K562 (cell line): ENCODE measurements around the gene NDUFV3. TPM values are rescaled to one million over a fixed set of nuclear protein-coding genes. Genes with fewer than 3 reads are reported as not detected.

Source experiments
- CBX8 ChIP-seq: fragments of 200-600 bp; sonication (generic); IDR thresholded peaks from 2 replicates; pipeline ENCODE4 v1.6.1; 2012; ENCODE audit warnings: borderline replicate concordance, mixed run types, low read depth, mild to moderate bottlenecking, moderate library complexity, mixed read lengths, low read length, control low read depth, inconsistent platforms; ENCODE audit not compliant: poor library complexity, severe bottlenecking; ENCODE audit errors: extremely low read depth
- CREB1 ChIP-seq, 2 experiments: sonication (generic) in 1 of 2; formaldehyde crosslinking in 1 of 2; IDR thresholded peaks; 2 replicates each; pipeline versions ENCODE4 v1.6.1 to v1.8.0; 2012 to 2022; ENCODE audit warnings: inconsistent platforms in 1 of 2, mild to moderate bottlenecking in 1 of 2, missing genetic modification reagents in 1 of 2, moderate library complexity in 1 of 2
- E2F1 ChIP-seq: sonication (generic); formaldehyde crosslinking; IDR thresholded peaks from 2 replicates; pipeline ENCODE4 v1.8.1; 2023; ENCODE audit warnings: mild to moderate bottlenecking, missing genetic modification reagents, moderate library complexity
- ETS2 ChIP-seq: IDR thresholded peaks from 2 replicates; pipeline ENCODE4 v1.6.1; 2016; ENCODE audit warnings: borderline replicate concordance, missing genetic modification characterization, mild to moderate bottlenecking, moderate library complexity, missing compliant biosample characterization; ENCODE audit not compliant: poor library complexity, severe bottlenecking
- FOS ChIP-seq: IDR thresholded peaks from 3 replicates; pipeline ENCODE4 v1.6.1; 2011; ENCODE audit not compliant: insufficient read length; ENCODE audit errors: extremely low read depth
- GABPB1 ChIP-seq: sonication (generic); formaldehyde crosslinking; IDR thresholded peaks from 2 replicates; pipeline ENCODE4 v1.8.0; 2022; ENCODE audit warnings: mild to moderate bottlenecking, missing genetic modification reagents
- HDAC1 ChIP-seq, 2 experiments: fragments of 450-650 bp; IDR thresholded peaks; 2 replicates each; pipeline ENCODE4 v1.6.1; 2016 to 2017; ENCODE audit warnings: inconsistent platforms in 1 of 2, mild to moderate bottlenecking in 1 of 2, moderate library complexity in 1 of 2
- HDAC2 ChIP-seq: fragments of 450-650 bp; IDR thresholded peaks from 2 replicates; pipeline ENCODE4 v1.6.1; 2016; ENCODE audit warnings: mild to moderate bottlenecking
- MAZ ChIP-seq, 2 experiments: fragments of 450-650 bp in 1 of 2; sonication (generic) in 1 of 2; formaldehyde crosslinking; IDR thresholded peaks in 1 of 2; conservative IDR thresholded peaks in 1 of 2; 2 replicates each; pipeline versions ENCODE4 v1.4.0 to v1.5.0; 2020; ENCODE audit warnings: mild to moderate bottlenecking in 1 of 2, missing genetic modification reagents in 1 of 2
- MYNN ChIP-seq, 2 experiments: sonication (generic); formaldehyde crosslinking in 1 of 2; IDR thresholded peaks; 2 replicates each; pipeline versions ENCODE4 v1.5.0 to v1.6.1; 2016 to 2020; ENCODE audit warnings: antibody characterized with exemption in 1 of 2, missing genetic modification reagents in 1 of 2
- NEUROD1 ChIP-seq: fragments of 150-350 bp; IDR thresholded peaks from 2 replicates; pipeline ENCODE4 v1.6.1; 2014; ENCODE audit warnings: borderline replicate concordance, low read length, low read depth; ENCODE audit not compliant: partially characterized antibody
- POLR3A ChIP-seq: IDR thresholded peaks from 2 replicates; pipeline ENCODE4 v1.6.1; 2011; ENCODE audit warnings: borderline replicate concordance, mild to moderate bottlenecking, moderate library complexity; ENCODE audit not compliant: insufficient read length, insufficient read depth; ENCODE audit errors: extremely low read depth
- RAD21 ChIP-seq, 2 experiments: fragments of 250-450 bp in 1 of 2; fragments of 450-650 bp in 1 of 2; sonication (Bioruptor Pico) in 1 of 2; formaldehyde crosslinking in 1 of 2; IDR thresholded peaks in 1 of 2; conservative IDR thresholded peaks in 1 of 2; 2 replicates each; pipeline versions ENCODE4 v1.4.0 to v1.8.0; 2020 to 2022; ENCODE audit warnings: mild to moderate bottlenecking in 2 of 2, moderate library complexity in 1 of 2
- RBBP5 ChIP-seq: fragments of 200-600 bp; sonication (generic); IDR thresholded peaks from 2 replicates; pipeline ENCODE4 v1.6.1; 2012; ENCODE audit warnings: borderline replicate concordance, mild to moderate bottlenecking, low read length, control low read depth, inconsistent platforms; ENCODE audit not compliant: insufficient read depth, poor library complexity, severe bottlenecking
- SIN3B ChIP-seq: fragments of 450-650 bp; IDR thresholded peaks from 2 replicates; pipeline ENCODE4 v1.6.1; 2017; ENCODE audit warnings: low read depth, mild to moderate bottlenecking, moderate library complexity
- SRSF3 ChIP-seq: fragments of 200-400 bp; formaldehyde crosslinking; IDR thresholded peaks from 2 replicates; pipeline ENCODE4 v1.6.1; 2016; ENCODE audit warnings: mild to moderate bottlenecking, low read length, moderate library complexity; ENCODE audit not compliant: insufficient read depth
- TCFL5 ChIP-seq: fragments of 250-450 bp; sonication (Bioruptor Pico); conservative IDR thresholded peaks from 2 replicates; pipeline ENCODE4 v1.6.1; 2021; ENCODE audit warnings: mild to moderate bottlenecking, moderate library complexity, matching md5 sums
- TSC22D4 ChIP-seq: fragments of 450-650 bp; IDR thresholded peaks from 2 replicates; pipeline ENCODE4 v1.6.1; 2016; ENCODE audit warnings: missing genetic modification characterization, missing biosample characterization, control low read depth
- YBX1 ChIP-seq: fragments of 450-650 bp; IDR thresholded peaks from 2 replicates; pipeline ENCODE4 v1.7.1; 2016; ENCODE audit warnings: mild to moderate bottlenecking
- ZBTB34 ChIP-seq: fragments of 250-450 bp; sonication (Bioruptor Pico); IDR thresholded peaks from 2 replicates; pipeline ENCODE4 v1.8.0; 2021; ENCODE audit warnings: mild to moderate bottlenecking, moderate library complexity
- ZFPM2 ChIP-seq: fragments of 250-450 bp; sonication (Bioruptor Pico); IDR thresholded peaks from 2 replicates; pipeline ENCODE4 v1.5.1; 2022; ENCODE audit warnings: mild to moderate bottlenecking
- ZNF24 ChIP-seq: fragments of 450-650 bp; IDR thresholded peaks from 2 replicates; pipeline ENCODE4 v1.6.1; 2016
- ZNF253 ChIP-seq: fragments of 250-450 bp; sonication (Bioruptor Pico); conservative IDR thresholded peaks from 2 replicates; pipeline ENCODE4 v1.6.1; 2021; ENCODE audit warnings: mild to moderate bottlenecking
- polyA plus RNA-seq, 8 experiments: library from polyadenylated mRNA; depleted of rRNA in 4 of 8; stranded (reverse) in 5 of 8; unstranded in 3 of 8; fragments of >200 nt; fragmentation: Nextera tagmentation in 2 of 8; fragmentation: Illumina TruSeq in 1 of 8; extraction: Ambion mirVana in 2 of 8; extraction: Trizol in 1 of 8; gene quantifications; 2 replicates each; pipeline versions ENCODE4 v1.2.1 to v1.2.3, GENCODE V29; 2011 to 2014; ENCODE audit warnings: inconsistent platforms in 1 of 8, missing spikeins in 1 of 8
- total RNA-seq, 7 experiments: library from RNA; depleted of rRNA in 6 of 7; stranded (reverse); fragments of >200 nt in 6 of 7; fragmentation: Illumina TruSeq in 2 of 7; extraction: Trizol in 2 of 7; gene quantifications; 2 replicates each; pipeline versions ENCODE4 v1.2.1 to v1.2.3, GENCODE V29; 2011 to 2021; ENCODE audit warnings: low replicate concordance in 1 of 7
- TF ChIP-seq, protein P1 (sequence below): fragments of 450-650 bp; formaldehyde crosslinking; IDR thresholded peaks from 2 replicates; pipeline ENCODE4 v1.4.0; 2020; ENCODE audit warnings: mild to moderate bottlenecking, moderate library complexity

Gene NDUFV3
- total and polyA plus RNA-seq, 9 of the 15 experiments (the other 6 are each of a cell fraction or from before 2014, with no cell fraction given) = 19.1 to 87.8 (median 74.3) TPM

GRCh38 chr21:42850866-42851391 is 42.2 kb upstream of the NDUFV3 start (continued):
- no peak for TF ChIP-seq ZBTB34 (CRISPR knock-in tag)
- TF ChIP-seq ETS2 (tag) = no peak
- TF ChIP-seq POLR3A = no peak
- no peak for TF ChIP-seq E2F1
- TF ChIP-seq ZNF24 = no peak
- no peak for TF ChIP-seq CREB1 (IDR thresholded peaks at IDR 0.05)
- no peak for TF ChIP-seq CREB1 (CRISPR knock-in tag; IDR thresholded peaks at IDR 0.05)
- TF ChIP-seq, protein P1, sequence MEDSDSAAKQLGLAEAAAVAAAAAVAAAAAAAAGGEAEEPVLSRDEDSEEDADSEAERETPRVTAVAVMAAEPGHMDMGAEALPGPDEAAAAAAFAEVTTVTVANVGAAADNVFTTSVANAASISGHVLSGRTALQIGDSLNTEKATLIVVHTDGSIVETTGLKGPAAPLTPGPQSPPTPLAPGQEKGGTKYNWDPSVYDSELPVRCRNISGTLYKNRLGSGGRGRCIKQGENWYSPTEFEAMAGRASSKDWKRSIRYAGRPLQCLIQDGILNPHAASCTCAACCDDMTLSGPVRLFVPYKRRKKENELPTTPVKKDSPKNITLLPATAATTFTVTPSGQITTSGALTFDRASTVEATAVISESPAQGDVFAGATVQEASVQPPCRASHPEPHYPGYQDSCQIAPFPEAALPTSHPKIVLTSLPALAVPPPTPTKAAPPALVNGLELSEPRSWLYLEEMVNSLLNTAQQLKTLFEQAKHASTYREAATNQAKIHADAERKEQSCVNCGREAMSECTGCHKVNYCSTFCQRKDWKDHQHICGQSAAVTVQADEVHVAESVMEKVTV (CRISPR knock-in tag) = no peak
- no peak for TF ChIP-seq TSC22D4 (tag)
- TF ChIP-seq SIN3B = no peak
- TF ChIP-seq CBX8 = no peak
- no peak for TF ChIP-seq HDAC2
- no peak for TF ChIP-seq HDAC1 (IDR thresholded peaks at IDR 0.05)
- TF ChIP-seq FOS = no peak
- 0 out of 4 replicates have a peak, but pooled peaks of 1 of the 2 experiments have one; percentile 19 for TF ChIP-seq MAZ (CRISPR knock-in tag; conservative IDR thresholded peaks at IDR 0.05 in 1 of 2, IDR thresholded peaks at IDR 0.05 in 1 of 2)
- TF ChIP-seq RAD21 (CRISPR knock-in tag; conservative IDR thresholded peaks at IDR 0.05 in 1 of 2, IDR thresholded peaks at IDR 0.05 in 1 of 2) = peak in 1 of 2 experiments; percentile 50; a peak in 1 of 4 replicates
- no peak for TF ChIP-seq SRSF3
- TF ChIP-seq GABPB1 (CRISPR knock-in tag) = no peak
- no peak for TF ChIP-seq ZNF253 (CRISPR knock-in tag)
- TF ChIP-seq YBX1 = no peak
- no peak for TF ChIP-seq MYNN (IDR thresholded peaks at IDR 0.05)
- TF ChIP-seq MYNN (CRISPR knock-in tag; IDR thresholded peaks at IDR 0.05) = no peak
- no peak for TF ChIP-seq RBBP5
- TF ChIP-seq NEUROD1 = no peak
- TF ChIP-seq TCFL5 (CRISPR knock-in tag) = no peak
- TF ChIP-seq ZFPM2 (CRISPR knock-in tag) = no peak
